GM13976 (cell line): ENCODE results near the gene PYCR2.

Experiments
- DNase-seq: peaks from one replicate; pipeline ENCODE4 v3.0.0; 2012; ENCODE audit warnings: low spot score
- in situ Hi-C: fragments of 300-500 bp; cut with MboI; formaldehyde crosslinking; loops from one replicate; pipeline ENCODE4 v1.12.0; 2022; ENCODE audit warnings: low sequenced_read_pairs, mixed read lengths, inconsistent platforms; ENCODE audit not compliant: unreplicated experiment
- TF ChIP-seq, protein P1 (sequence below): IDR thresholded peaks from 2 replicates; pipeline ENCODE4 v1.5.1; 2012; ENCODE audit warnings: borderline replicate concordance, mild to moderate bottlenecking; ENCODE audit not compliant: insufficient read depth; ENCODE audit errors: extremely low read depth, missing control alignments, control extremely low read depth

The PYCR2 gene

DNA sequence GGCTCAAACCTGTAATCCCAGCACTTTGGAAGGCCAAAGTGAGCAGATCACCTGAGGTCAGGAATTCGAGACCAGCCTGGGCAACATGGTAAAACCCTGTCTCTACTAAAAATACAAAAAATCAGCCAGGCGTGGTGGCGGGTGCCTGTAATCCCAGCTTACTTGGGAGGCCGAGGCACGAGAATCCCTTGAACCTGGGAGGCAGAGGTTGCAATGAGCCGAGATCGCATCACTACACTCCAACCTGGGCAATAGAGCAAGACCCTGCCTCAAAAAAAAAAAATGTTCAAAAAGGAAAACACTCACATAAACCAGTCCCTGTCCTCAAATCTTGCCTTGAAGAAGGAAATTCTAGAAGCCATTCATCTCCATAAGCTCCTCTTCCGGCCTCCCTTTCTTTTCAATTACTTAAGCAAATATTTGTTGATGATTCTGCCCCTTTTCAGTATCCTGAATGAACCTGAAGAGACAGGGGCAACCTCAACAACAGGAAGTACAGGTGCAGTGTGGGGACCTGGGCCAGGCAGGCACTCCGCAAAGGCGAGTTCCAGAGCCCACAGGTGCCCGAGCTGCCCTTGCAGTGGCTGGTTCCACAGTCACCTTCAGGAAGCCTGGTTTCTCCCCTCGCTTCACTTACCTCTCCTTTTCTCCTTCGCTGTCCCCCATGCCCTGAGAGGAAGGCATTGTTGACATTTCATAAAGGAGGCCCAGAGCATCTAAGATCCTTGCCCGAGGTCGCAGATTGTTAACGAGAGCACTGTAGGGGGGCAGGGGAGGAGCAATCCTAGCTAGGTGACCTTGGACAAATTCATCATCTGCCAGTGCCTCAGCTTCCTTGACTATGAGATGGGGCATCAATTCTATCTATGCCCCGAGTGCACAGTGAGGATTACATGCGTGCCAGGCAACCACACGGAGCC is 26.2 kb downstream of the PYCR2 start:
- TF ChIP-seq, protein P1, sequence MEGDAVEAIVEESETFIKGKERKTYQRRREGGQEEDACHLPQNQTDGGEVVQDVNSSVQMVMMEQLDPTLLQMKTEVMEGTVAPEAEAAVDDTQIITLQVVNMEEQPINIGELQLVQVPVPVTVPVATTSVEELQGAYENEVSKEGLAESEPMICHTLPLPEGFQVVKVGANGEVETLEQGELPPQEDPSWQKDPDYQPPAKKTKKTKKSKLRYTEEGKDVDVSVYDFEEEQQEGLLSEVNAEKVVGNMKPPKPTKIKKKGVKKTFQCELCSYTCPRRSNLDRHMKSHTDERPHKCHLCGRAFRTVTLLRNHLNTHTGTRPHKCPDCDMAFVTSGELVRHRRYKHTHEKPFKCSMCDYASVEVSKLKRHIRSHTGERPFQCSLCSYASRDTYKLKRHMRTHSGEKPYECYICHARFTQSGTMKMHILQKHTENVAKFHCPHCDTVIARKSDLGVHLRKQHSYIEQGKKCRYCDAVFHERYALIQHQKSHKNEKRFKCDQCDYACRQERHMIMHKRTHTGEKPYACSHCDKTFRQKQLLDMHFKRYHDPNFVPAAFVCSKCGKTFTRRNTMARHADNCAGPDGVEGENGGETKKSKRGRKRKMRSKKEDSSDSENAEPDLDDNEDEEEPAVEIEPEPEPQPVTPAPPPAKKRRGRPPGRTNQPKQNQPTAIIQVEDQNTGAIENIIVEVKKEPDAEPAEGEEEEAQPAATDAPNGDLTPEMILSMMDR = no peak
- in situ Hi-C loops = no loop called here
- no peak for DNase-seq

DNA sequence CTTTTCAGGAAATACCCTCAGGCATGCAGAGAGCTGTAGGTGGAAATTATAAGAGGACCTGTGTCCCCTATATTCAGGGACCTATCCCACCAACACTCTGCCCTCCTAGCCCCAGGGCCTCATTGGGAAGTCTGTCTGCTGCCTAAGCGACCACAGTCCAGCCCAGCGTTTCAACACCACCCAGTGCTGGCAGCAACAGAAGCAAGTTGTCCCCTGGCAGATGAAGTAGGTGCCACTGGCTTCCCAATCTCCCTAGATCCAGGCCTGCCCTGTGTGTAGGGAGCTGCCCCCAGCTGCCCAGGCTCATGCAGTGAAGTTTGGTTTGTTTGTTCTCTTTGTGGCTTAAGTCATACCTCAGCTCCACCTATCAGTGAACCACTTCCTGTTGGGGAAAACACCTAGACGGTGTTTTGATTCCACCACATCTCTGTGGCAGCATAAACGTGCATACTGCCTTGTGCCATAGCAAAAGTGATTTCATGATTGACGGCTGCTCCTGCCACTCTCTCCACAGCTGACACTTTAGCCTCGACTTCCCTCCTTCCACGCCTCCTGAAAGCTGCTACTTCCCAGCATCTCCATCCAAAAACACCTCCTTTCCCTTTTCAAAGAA is 27.0 kb downstream of the PYCR2 start:
- TF ChIP-seq, protein P1 = no peak

DNA sequence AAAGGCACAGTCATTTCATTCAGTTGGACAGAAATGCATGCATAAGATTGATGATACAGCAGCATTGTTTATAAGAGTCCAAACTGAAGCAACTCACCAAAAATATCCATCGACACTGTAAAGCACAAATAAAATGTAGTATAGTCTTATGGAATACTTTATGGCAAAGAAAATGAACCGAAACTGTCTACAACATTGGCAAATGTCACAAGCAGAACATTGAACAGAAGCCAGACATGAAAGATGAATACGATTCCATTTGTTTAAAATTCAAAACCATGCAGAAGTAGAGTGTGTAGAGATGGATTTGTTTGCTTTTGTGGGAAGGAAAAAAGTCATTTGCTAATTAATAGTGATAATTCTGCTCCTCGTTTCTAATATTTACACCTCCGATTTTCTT is 27.6 kb downstream of the PYCR2 start:
- TF ChIP-seq, protein P1 = no peak
- in situ Hi-C loops = no loop called here
- no peak for DNase-seq

More for the DNA sequence above, 27.0 kb downstream of the PYCR2 start:
- in situ Hi-C loops = no loop called here
- peak; percentile 92 for DNase-seq

DNA sequence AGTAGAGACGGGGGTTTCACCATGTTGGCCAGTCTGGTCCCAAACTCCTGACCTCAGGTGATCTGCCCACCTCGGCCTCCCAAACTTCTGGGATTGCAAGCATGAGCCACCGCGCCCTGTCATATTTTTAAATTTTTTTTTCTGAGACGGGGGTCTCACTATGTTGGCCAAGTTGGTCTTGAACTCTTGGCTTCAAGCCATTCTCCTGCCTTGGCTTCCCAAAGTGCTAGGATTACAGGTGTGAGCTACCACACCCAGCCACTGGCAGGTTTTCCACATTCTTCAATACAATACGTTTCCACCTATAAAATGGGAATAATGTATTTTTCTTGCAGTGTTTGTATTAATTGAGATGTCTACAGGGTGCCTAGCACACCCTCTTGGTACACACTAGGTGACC is 31.7 kb downstream of the PYCR2 start:
- TF ChIP-seq, protein P1 = no peak
- in situ Hi-C loops = no loop called here
- no peak for DNase-seq

DNA sequence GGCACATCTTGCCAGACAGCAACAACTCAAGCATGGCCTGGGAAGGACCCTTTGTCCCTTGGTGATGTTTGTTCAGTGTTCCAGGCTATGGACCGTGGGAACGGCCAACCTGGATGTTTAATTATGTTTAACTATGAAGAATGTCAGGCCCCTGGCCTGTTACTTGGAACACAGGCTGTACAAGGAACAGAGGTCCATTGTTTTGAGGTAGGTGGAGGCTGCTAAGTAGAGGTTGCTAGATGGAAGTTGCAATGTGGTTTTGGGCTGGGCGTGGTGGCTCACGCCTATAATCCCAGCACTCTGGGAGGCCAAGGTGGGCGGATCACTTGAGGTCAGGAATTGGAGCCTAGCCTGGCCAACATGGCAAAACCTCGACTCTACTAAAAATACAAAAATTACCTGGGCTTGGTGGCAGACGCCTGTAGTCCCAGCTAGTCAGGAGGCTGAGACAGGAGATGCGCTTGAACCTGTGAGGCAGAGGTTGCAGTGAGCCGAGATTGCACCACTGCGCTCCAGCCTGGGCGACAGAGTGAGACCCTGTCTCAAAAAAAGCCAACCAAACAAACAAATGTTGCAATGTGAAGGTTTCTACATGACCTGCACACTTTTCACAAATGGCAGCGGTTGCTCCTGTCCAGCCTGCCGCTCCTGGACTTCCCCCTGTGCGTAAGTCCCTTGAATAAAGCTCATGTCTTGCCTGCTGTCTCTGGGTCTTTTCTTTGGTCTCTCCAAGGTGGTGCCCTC is 32.6 kb downstream of the PYCR2 start:
- no peak for DNase-seq
- TF ChIP-seq, protein P1 = no peak
- in situ Hi-C loops = no loop called here

DNA sequence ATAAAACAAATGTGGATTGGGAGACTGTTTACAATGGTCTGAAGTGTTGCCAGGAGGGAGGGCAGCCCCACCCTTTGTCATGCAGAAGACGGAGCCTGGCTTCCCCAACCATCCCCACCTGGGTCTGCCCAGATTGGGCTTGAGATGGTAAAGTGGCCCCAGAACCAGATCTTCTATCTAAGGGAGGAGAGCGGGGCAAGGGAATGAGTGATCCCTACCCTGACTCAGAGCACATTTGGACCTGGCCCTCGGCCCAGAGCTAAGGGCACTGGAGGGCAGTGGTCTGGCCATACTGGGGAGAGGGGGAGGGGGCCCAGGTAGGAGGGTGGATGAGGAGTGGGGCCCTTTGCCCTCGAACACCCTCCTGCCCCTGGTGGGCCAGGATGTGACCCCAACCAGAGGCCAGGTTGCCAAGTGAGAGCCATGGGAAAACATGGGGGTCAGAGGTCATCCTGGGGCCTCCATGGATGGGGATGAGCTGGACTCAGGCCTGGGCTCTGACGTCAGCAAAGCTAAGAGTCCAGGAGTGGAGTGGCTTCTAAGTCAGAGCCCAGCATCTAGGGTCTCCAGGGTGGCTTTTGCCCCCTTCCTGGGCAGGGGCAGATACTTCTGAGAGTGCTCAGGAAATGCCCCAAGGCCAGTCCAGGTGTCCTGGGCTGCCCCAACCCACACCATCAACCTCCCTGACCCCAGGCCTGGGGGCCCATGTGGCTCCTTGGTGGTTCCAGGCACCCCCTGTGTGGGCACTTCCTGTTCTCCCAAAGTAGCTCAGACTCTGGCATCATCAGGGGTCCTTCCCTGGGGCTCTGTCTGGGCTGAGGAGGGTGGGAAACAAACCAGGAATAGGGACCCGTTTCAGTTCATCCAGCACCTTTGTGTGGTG is 33.5 kb downstream of the PYCR2 start:
- TF ChIP-seq, protein P1 = no peak
- in situ Hi-C loops = no loop called here
- DNase-seq = no peak
